Psoas muscle (tissue), 8 donors: ENCODE data around the gene BCL7B. TPM values are rescaled to one million over a fixed set of nuclear protein-coding genes. Genes with fewer than 3 reads are reported as not detected.

ENCODE experiments used
- ATAC-seq, 4 donors: fragments of 200-7000 bp; cut with Tn5 transposase; one replicate each; pipeline ENCODE4 v1.9.1; 2020; ENCODE audit warnings: moderate library complexity in 3 of 4, mild to moderate bottlenecking in 2 of 4
- DNase-seq, 2 donors: peaks; one replicate each; pipeline ENCODE4 v3.0.0-alpha.2; 2020
- H3K27ac ChIP-seq: fragments of 200-600 bp; one replicate; pipeline ENCODE4 v1.8.0; 2022
- H3K27me3 ChIP-seq, 3 donors: fragments of 200-600 bp in 1 of 3; one replicate each; pipeline versions ENCODE4 v1.6.1 to v1.8.0; 2013 to 2022; ENCODE audit warnings: low read length in 2 of 3, mild to moderate bottlenecking in 2 of 3, moderate library complexity in 1 of 3; ENCODE audit not compliant: insufficient read depth in 3 of 3
- H3K36me3 ChIP-seq, 2 donors: fragments of 200-600 bp in 1 of 2; one replicate each; pipeline versions ENCODE4 v1.6.1 to v1.8.0; 2013 to 2022; ENCODE audit warnings: low read depth in 1 of 2, mild to moderate bottlenecking in 1 of 2, moderate library complexity in 1 of 2; ENCODE audit not compliant: insufficient read depth in 1 of 2
- H3K4me1 ChIP-seq: fragments of 200-600 bp; one replicate; pipeline ENCODE4 v1.8.0; 2022
- H3K4me3 ChIP-seq: fragments of 200-600 bp; one replicate; pipeline ENCODE4 v1.8.0; 2022; ENCODE audit warnings: mild to moderate bottlenecking
- H3K9me3 ChIP-seq: fragments of 200-600 bp; one replicate; pipeline ENCODE4 v1.8.0; 2022
- CTCF ChIP-seq: fragments of 200-600 bp; IDR thresholded peaks from one replicate; pipeline ENCODE4 v1.8.0; 2022; ENCODE audit warnings: antibody characterized with exemption
- WGBS, 3 donors: extraction: QIAGEN DNeasy Blood & Tissue Kit; methylation state at CpG; one replicate each; pipeline versions ENCODE4 v1.1.6 to v1.1.7; 2013; 5-methylcytosine and 5-hydroxymethylcytosine counted together
- intact Hi-C, 2 donors: fragments of 100-400 bp; cut with DNase I; formaldehyde crosslinking; loops; one replicate each; pipeline versions ENCODE4 v1.11.0 to v1.14.2; 2022
- polyA plus RNA-seq, 3 donors: library from polyadenylated mRNA; stranded (reverse); fragments of 200-250 nt; gene quantifications; one replicate each; pipeline ENCODE4 v1.2.3, GENCODE V29; 2013
- total RNA-seq, 4 donors: library from RNA; stranded (reverse); fragmentation: NEBNext Ultra II Directional in 2 of 4; extraction: Animal tissue kit (Norgen Biotek cat#: 25700) in 2 of 4; gene quantifications; one replicate each; pipeline versions ENCODE4 v1.2.1 to v1.2.4, GENCODE V29; 2021 to 2023
- donor health status: healthy with polysubstance abuse.
- donor health status: DM: no; HTN: no; CAD: no; lungs with moderate emphysema.
- donor health status: Bipolar disorder and iron deficiency.
- donor health status: healthy.
- donor health status: DM: yes; HTN: yes; CAD: no.
- donor health status: DM: no; HTN: no; CAD: no.
- donor health status: DM: no; HTN: no; CAD: no.
- donor health status: DM: yes; HTN: yes; CAD: no.

The BCL7B gene
- total and polyA plus RNA-seq, 7 donors, result 55.8 to 130 (median 91.9) TPM

DNA sequence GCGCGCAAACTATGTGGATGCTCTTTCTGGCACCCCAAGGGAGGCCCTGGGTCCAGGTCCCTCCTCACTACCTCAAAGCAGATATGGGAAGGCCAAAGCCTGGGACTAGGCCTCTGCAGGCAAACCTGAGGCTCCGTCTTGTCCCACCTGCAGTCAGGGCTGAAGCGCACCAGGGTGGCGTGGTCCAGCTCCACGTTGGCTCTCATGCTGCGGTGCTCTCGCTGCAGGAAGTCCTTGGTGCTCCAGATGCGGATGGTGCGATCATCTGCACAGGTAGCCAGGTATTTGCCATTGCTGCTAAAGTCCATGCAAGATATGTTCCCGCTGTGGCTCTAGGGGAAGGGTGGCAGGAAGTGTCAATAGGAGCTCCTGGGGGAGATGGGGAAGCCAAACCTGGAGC lies 16.3 kb upstream of the BCL7B start:
- Histone ChIP-seq H3K9me3 (no peaks in the 10 kb centered on the region), H3K27ac (no peak overlapping the region), H3K4me1 (peaks cover 10% of the 10 kb centered on the region), H3K27me3 (no peaks in the 10 kb centered on the region), H3K36me3 (peaks cover 18 to 69% of the 10 kb centered on the region in 2 donors), H3K4me3 (no peak overlapping the region)
- intact Hi-C loops, result no loop called here
- no peak for ATAC-seq
- TF ChIP-seq CTCF, result no peak
- WGBS, 3 donors, result 96 to 97% (median 97%) methylated on average over 11 of the region's 11 CpGs
- DNase-seq, result no peak

- 91 to 93% (median 93%) methylated on average over 9 of the region's 9 CpGs for WGBS, 3 donors
- Histone ChIP-seq H3K27me3 (no peaks in the 10 kb centered on the region), H3K36me3 (peaks cover 18 to 72% of the 10 kb centered on the region in 2 donors), H3K4me1 (peaks cover 10% of the 10 kb centered on the region), H3K27ac (no peak overlapping the region), H3K4me3 (no peak overlapping the region), H3K9me3 (no peaks in the 10 kb centered on the region)
- TF ChIP-seq CTCF, result no peak
- ATAC-seq (no peak), DNase-seq (no peak)
- intact Hi-C loops, result no loop called here
Measured at GRCh38 chr7:73573276-73573675, 15.8 kb upstream of the BCL7B start.

- peaks cover 10% of the 10 kb centered on the region for H3K4me1 ChIP-seq
- TF ChIP-seq CTCF, result no peak
- WGBS, 3 donors, result 78 to 89% (median 85%) methylated on average over 6 of the region's 6 CpGs
- H3K9me3 ChIP-seq, result no peaks in the 10 kb centered on the region
- peaks cover 18 to 72% of the 10 kb centered on the region in 2 donors for H3K36me3 ChIP-seq
- DNase-seq (no peak), ATAC-seq (no peak)
- H3K4me3 ChIP-seq, result no peak overlapping the region
- H3K27me3 ChIP-seq, result no peaks in the 10 kb centered on the region
- intact Hi-C loops, result no loop called here
- no peak overlapping the region for H3K27ac ChIP-seq
Measured at GRCh38 chr7:73572767-73573186, 15.3 kb upstream of the BCL7B start.

DNA sequence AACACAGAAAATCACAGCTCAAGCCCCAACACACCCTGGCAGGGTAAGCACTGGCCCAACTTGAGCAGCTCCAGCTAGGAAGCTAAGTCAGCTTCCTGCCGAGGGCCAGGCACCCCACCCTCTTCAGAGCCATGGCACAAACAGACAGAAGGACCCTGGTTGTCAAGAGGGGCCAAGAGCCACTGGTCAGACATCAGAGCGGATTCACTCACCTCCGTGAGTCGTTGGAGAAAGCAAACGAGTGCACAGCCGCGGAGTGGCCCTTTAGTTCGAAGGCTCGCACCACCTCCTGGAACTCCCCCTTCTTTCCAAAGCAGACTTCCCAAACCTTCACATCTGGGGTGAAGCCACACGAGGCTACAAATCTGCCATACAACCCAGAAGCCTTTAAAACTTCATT lies 13.5 kb upstream of the BCL7B start:
- H3K36me3 ChIP-seq, result peaks cover 18 to 72% of the 10 kb centered on the region in 2 donors
- DNase-seq (no peak), ATAC-seq (no peak)
- H3K27ac ChIP-seq, result no peak overlapping the region
- no peak for TF ChIP-seq CTCF
- H3K27me3 ChIP-seq, result no peaks in the 10 kb centered on the region
- H3K9me3 ChIP-seq, result no peaks in the 10 kb centered on the region
- intact Hi-C loops, result no loop called here
- H3K4me3 ChIP-seq, result no peak overlapping the region
- H3K4me1 ChIP-seq, result no peaks in the 10 kb centered on the region
- WGBS, 3 donors, result 92 to 94% (median 93%) methylated on average over 10 of the region's 10 CpGs

DNA sequence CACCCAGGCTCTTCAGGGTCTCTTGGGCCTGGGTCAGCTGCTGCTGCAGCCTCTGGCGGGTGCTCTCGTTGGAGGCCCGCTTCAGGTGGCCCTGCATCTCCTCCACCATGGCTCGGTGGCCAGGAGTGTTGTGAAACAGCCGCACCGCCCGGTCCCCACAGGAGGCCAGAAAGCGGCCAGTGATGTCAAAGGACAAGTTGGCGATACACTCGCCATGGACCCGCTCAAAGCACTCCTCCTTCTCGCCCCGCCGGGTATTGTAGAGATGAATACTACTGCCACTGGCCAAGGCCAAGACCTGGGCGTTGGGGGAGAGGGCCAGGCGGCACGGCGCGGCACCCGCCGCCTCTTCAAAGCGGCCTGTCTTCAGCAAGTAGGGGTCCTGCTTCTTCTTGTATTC lies 13.0 kb upstream of the BCL7B start:
- intact Hi-C loops, result no loop called here
- DNase-seq (no peak), ATAC-seq (no peak)
- H3K36me3 ChIP-seq, result peaks cover 18 to 69% of the 10 kb centered on the region in 2 donors
- no peak overlapping the region for H3K4me3 ChIP-seq
- H3K27me3 ChIP-seq, result no peaks in the 10 kb centered on the region
- WGBS, 3 donors, result 93 to 97% (median 96%) methylated on average over 19 to 22 of the region's 22 CpGs
- no peak for TF ChIP-seq CTCF
- no peaks in the 10 kb centered on the region for H3K4me1 ChIP-seq
- H3K9me3 ChIP-seq, result no peaks in the 10 kb centered on the region
- no peak overlapping the region for H3K27ac ChIP-seq
